AG10803 (cell line): ENCODE data around the gene C4orf36.
A peak's percentile ranks its signal among the peaks of the same experiment; 100 is the strongest.

ENCODE experiments used
- DNase-seq: peaks from one replicate; pipeline ENCODE4 v3.0.0; 2010; ENCODE audit warnings: low read depth
- H3K4me3 ChIP-seq: 2 replicates; pipeline ENCODE4 v1.5.1; 2011; ENCODE audit warnings: mild to moderate bottlenecking, low read length, control low read depth
- TF ChIP-seq, protein P1 (sequence below): conservative IDR thresholded peaks from 2 replicates; pipeline ENCODE4 v1.5.1; 2011; ENCODE audit warnings: mild to moderate bottlenecking, low read length, control low read depth, inconsistent platforms

Gene C4orf36

DNA sequence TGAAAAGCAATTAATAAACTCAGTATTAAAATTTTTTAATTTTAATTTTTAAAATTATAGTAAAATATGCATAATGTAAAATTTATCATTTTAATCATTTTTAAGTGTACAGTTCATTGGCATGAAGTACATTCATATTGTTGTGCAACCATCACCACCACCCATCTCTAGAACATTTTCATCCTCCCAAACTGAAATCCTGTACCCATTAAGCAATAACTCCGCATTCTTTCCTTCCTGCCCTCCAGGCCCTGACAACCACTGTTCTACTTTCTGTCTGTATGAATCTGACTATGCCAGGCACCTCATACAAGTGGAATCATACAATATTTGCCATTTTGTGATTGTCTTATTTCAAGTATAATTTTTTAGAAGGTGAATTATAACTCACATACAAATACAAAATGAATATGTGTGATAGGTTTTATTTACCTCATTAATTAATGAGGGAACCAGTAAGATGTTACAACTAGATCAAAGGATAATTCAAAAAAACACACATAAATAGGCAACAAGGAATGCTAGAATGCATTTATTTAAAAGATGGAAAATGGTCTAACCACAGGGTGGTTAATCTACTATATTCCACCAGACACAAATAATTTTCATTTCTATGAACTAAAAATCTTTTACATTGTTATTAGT is 29.5 kb upstream of the C4orf36 start:
- peak; percentile 75 for DNase-seq
- TF ChIP-seq, protein P1, sequence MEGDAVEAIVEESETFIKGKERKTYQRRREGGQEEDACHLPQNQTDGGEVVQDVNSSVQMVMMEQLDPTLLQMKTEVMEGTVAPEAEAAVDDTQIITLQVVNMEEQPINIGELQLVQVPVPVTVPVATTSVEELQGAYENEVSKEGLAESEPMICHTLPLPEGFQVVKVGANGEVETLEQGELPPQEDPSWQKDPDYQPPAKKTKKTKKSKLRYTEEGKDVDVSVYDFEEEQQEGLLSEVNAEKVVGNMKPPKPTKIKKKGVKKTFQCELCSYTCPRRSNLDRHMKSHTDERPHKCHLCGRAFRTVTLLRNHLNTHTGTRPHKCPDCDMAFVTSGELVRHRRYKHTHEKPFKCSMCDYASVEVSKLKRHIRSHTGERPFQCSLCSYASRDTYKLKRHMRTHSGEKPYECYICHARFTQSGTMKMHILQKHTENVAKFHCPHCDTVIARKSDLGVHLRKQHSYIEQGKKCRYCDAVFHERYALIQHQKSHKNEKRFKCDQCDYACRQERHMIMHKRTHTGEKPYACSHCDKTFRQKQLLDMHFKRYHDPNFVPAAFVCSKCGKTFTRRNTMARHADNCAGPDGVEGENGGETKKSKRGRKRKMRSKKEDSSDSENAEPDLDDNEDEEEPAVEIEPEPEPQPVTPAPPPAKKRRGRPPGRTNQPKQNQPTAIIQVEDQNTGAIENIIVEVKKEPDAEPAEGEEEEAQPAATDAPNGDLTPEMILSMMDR, result no peak
- H3K4me3 ChIP-seq, result no peak overlapping the region

DNA sequence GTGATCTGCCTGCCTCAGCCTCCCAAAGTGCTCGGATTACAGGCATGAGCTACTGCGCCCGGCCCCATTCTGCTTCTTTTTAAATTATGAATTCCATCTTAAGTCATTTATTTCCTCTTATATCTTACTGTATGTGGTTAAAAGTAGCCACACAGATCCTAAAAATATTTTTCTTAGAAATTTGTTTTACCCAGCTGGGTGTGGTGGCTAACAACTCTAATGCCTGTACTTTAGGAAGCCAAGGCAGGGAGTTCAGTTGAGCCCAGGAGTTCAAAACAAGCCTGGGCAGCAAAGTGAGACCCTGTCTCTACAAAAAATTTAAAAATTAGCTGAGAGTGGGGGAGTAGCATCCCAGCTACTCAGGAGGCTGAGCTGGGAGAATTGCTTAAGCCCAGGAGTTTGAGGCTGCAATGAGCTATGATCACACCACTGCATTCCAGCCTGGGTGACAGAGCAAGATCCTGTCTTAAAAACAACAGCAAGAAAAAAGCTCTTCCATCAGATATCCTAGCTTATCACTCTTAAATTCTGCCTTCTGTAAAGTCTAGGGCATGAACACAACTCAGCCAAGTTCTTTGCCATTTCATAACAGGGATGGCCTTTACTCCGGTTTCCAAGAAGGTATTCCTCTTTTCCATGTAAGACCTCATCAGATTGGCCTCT is 27.5 kb upstream of the C4orf36 start:
- TF ChIP-seq, protein P1, result no peak
- no peak overlapping the region for H3K4me3 ChIP-seq
- peak; percentile 43 for DNase-seq

DNA sequence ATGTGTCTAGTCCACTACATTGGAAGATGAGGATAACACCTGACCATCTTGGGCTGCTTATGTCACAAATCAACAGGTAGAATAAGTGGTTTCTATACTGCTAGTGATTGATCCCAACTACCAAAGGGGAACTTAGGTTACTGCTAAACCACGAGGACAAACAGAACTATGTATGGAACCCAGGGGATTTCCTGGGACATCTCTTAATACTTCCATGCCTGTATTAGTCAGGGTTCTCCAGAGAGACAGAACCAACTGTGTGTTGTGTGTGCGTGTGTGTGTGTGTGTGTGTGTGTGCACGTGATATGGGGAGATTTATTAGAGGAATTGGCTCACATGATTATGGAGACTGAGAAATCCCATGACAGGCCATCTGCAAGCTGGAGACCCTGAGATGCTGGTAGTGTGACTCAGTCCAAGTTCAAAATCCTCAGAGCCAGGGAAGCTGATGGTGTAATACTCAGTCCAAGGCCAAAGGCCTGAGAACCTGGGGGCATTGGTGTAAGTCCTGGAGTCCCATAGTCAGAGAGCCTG is 26.4 kb upstream of the C4orf36 start:
- peak; percentile 82 for DNase-seq
- no peak overlapping the region for H3K4me3 ChIP-seq
- TF ChIP-seq, protein P1, result no peak

DNA sequence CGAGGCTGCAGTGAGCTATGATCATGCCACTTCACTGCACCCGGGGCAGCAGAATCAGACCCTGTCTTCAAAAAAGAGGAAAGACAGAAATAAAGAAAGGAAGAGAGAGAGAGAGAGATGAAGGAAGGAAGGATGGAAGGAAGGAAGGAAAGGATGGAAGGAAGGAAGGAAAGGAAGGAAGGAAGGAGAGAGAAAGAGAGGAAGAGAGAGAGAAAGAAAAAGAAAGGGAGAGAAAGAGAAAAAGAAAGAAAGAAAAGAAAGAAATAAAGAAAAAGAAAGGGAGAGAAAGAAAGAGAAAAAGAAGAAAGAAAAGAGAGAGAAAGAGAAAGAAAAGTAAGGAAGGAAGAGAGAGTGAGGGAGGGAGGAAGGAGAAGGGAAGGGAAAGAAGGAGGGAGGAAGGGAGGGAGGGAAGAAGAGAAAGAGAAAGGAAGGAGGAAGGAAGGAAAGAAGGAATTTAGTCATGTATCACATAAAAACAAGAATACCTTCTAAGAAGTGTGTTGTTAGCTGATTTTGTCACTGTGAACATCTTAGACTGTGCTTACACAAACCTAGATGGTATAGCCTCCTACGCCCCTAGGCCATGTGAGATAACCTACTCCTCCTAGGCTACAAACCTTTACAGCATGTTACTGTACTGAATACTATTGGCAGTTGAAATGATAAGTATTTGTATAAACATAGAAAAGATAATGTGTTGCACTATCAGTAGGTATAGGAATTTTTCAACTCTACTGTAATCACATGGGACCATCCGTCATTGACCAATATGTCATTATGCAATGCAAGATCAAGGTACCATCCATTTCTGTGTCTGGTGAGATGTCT is 25.2 kb upstream of the C4orf36 start:
- no peak overlapping the region for H3K4me3 ChIP-seq
- DNase-seq, result no peak
- TF ChIP-seq, protein P1, result no peak

DNA sequence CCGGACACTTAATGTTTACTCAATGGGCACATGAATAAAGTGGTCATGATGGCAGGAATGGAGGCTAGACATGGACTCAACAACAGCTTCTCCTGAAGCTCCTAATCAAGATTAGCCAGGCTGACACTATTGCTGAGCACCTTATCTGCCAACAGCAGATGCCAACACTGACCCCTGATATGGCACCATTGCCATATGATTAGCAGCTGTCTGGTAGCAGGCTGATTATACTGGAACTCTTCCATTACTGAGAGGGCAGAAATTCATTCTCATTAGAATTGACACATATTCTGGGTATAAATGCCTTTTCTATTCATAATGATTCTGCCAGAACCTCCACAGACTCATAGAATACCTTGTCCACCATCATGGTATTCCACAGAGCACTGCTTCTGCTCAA is 24.2 kb upstream of the C4orf36 start:
- TF ChIP-seq, protein P1, result no peak
- H3K4me3 ChIP-seq, result no peak overlapping the region
- DNase-seq, result no peak

DNA sequence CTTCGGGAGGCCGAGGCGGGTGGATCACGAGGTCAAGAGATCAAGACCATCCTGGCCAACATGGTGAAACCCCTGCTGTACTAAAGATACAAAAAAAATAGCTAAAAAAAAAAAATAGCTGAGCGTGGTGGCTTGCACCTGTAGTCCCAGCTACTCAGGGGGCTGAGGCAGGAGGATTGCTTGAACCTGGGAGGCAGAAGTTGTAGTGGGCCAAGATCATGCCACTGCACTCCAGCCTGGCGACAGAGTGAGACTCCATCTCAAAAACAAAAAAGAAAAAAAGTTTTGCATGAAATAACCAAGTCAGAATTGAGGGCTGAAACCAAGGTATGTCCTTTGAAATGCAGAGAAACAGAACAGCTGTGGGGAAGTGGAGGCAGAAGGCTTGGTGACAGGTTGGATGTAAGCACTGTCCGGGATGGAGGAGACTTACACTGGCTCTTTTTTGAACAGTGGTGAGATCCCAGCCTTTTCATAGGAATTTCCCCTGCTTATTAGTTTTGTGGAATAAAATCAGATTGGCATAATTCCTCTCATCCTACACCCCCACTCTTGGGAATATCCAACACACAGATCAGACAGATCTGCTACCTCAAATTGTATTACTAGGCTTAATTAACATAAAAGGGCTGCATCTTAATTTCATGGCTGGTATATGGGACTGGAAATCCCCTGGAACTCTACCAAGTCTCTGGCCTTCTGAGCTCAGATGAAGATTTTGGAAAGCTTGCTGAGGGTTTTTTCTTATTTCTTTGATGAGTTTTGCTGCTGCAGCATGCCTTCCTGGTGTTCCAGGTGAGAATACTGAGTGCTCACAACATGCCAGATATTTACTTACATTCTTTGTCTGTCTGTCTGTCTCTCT is 18.8 kb upstream of the C4orf36 start:
- H3K4me3 ChIP-seq, result no peak overlapping the region
- TF ChIP-seq, protein P1, result no peak
- DNase-seq, result no peak
